ENCODE data around the gene RNF43.

RNF43 gene

GRCh38 chr17:58394534-58395223, 22.7 kb downstream of the RNF43 start:
- Mint-ChIP-seq H3K27ac (no peak overlapping the region), H3K4me1 (peaks cover 2% of the 10 kb centered on the region), H3K27me3 (no peaks in the 10 kb centered on the region), H3K4me3 (no peak overlapping the region), H3K9me3 (no peaks in the 10 kb centered on the region)
- ATAC-seq (no peak), DNase-seq (no peak)

DNA sequence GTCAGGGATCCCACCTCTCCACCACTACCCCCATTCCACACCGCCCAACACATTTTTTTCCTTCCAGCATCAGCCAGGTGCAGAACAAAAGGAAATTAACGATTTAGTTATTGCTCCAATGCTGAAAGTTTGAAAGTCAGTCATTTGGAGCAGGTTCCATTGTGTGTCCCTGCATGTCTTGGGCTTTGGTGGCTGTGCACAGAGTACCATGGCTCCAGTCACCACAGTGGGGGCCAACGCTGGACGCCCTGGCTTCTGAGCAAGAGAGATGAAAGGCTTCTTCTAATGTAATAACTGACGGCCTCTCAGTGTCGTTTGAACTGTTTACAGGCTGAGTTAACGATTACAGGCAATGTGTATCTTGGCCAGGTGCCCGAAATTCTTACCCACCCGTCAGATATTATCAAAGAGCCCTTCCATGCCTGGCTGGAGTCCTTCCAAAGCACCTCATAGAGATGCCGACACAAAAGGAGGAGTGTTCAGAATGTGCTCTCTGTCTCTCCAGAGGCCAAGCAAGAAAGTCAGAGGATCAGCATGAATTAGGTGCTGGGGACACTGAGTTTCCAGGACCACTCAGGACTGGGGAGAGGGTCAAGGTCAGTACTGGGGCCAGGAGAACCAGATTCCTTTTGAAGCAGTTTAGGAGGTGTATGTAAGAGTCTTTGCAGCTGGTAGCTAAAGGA, 25.9 kb downstream of the RNF43 start:
- Mint-ChIP-seq H3K4me3 (no peak overlapping the region), H3K27me3 (no peaks in the 10 kb centered on the region), H3K9me3 (no peaks in the 10 kb centered on the region), H3K27ac (peak overlapping the region in 1 of 2 donors; percentile 73), H3K4me1 (peaks cover 8% of the 10 kb centered on the region)
- DNase-seq (no peak), ATAC-seq (no peak)

GRCh38 chr17:58390884-58391283, 26.4 kb downstream of the RNF43 start:
- H3K4me1 Mint-ChIP-seq: peaks cover 8% of the 10 kb centered on the region
- no peaks in the 10 kb centered on the region for H3K27me3 Mint-ChIP-seq
- no peak overlapping the region for H3K4me3 Mint-ChIP-seq
- no peak for ATAC-seq
- H3K27ac Mint-ChIP-seq: no peak overlapping the region
- H3K9me3 Mint-ChIP-seq: no peaks in the 10 kb centered on the region
- no peak for DNase-seq

DNA sequence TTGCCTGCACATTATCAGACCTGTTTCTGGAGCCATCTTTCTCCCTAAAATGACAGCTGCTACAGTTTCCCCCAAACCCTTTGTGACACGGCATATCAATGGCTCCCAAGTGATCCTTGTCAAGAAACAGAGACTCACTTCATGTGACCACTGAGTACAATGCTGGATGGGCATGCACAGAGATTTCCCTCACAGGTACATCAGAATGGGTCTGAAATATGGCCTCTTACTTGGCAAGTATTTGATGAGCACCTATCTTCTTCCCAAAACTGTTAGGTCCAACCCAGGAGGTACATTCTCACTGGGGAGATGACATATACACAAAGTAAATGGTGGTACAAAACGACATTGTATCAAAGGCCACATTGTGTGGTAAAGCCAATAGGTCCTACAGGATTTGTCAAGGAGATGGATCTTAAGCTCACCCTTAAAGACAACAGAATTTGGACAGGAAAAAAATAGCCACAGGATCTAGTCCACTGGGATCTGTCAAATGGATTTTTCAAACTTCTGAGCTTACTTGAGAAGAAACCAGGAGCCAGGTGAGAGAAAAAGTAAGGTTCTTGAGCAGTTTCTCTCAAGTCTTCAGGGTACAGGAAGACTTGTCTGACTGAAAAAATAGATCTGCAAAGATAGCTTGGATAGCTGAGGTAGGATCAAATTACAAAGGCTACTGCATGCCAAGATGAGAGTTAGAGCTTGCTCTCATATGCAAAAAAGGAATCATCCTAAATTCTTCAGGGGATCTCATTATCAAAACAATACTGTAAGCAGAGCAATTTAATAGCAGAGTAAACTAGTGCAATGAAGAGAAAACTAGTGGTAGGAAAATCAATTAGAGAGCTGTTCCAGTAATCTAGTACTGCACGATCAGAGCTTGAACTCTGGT, 28.8 kb downstream of the RNF43 start:
- peaks cover 8% of the 10 kb centered on the region for H3K4me1 Mint-ChIP-seq
- H3K9me3 Mint-ChIP-seq: no peaks in the 10 kb centered on the region
- no peak overlapping the region for H3K4me3 Mint-ChIP-seq
- DNase-seq: no peak
- no peak overlapping the region for H3K27ac Mint-ChIP-seq
- ATAC-seq: no peak
- no peaks in the 10 kb centered on the region for H3K27me3 Mint-ChIP-seq

- Mint-ChIP-seq H3K27me3 (no peaks in the 10 kb centered on the region), H3K4me1 (peaks cover 10% of the 10 kb centered on the region), H3K9me3 (no peaks in the 10 kb centered on the region), H3K4me3 (no peak overlapping the region), H3K27ac (no peak overlapping the region)
- DNase-seq: no peak
- peak; percentile 83 for ATAC-seq
These were observed 29.5 kb downstream of the RNF43 start for GRCh38 chr17:58387834-58388233.

DNA sequence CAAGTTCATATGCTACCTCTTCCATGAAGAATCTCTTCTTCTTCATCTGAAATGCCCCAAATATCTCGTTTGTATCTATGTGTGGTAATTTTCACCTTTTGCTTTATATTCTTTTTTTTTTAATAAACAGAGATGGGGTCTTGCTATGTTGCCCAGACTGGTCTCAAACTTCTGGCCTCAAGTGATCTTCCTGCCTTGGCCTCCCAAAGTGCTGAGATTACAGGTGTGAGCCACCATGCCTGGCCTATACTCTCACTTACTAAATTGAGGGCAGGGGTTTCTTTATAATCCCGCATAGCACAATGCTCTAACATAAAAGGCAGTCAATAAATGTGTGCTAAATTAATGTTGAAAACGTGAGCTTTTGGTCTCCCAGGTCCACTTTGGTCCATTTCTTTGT, 30.6 kb downstream of the RNF43 start:
- H3K4me1 Mint-ChIP-seq: peaks cover 21% of the 10 kb centered on the region
- H3K27ac Mint-ChIP-seq: no peak overlapping the region
- H3K4me3 Mint-ChIP-seq: no peak overlapping the region
- no peaks in the 10 kb centered on the region for H3K9me3 Mint-ChIP-seq
- H3K27me3 Mint-ChIP-seq: no peaks in the 10 kb centered on the region
- no peak for DNase-seq
- ATAC-seq: no peak

DNA sequence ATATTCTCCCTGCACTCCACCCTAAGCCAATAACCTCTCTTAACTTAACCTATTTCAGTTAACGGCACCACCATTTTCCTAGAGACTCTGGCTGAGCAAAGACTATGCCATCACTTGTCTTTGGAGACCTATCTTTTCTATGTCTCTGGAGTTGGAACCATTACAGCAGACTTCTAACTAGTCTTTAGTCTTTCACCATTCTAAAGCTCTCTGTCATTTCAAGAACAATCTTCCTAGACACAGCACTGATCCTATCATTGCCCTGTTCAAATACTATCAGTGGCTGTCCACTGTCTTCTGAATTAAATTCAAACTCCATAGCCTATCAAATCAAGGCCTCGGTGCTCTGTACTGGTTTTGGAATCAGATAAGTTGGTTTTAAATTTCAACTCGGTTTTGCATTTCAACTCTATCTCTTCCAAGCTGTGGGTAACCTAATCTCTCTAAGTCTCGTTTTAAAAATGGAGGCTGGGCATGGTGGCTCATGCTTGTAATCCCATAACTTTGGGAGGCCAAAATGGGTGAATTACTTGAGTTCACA, 31.9 kb downstream of the RNF43 start:
- DNase-seq: no peak
- no peak for ATAC-seq
- Mint-ChIP-seq H3K4me3 (no peak overlapping the region), H3K9me3 (no peaks in the 10 kb centered on the region), H3K27me3 (no peaks in the 10 kb centered on the region), H3K4me1 (peaks cover 31% of the 10 kb centered on the region), H3K27ac (no peak overlapping the region)

GRCh38 chr17:58384897-58385296, 32.4 kb downstream of the RNF43 start:
- ATAC-seq: no peak
- H3K4me1 Mint-ChIP-seq: peaks cover 31% of the 10 kb centered on the region
- no peak for DNase-seq
- H3K27ac Mint-ChIP-seq: no peak overlapping the region
- no peak overlapping the region for H3K4me3 Mint-ChIP-seq
- no peaks in the 10 kb centered on the region for H3K27me3 Mint-ChIP-seq
- no peaks in the 10 kb centered on the region for H3K9me3 Mint-ChIP-seq

GRCh38 chr17:58383892-58384462, 33.4 kb downstream of the RNF43 start:
- no peak overlapping the region for H3K27ac Mint-ChIP-seq
- H3K27me3 Mint-ChIP-seq: no peaks in the 10 kb centered on the region
- H3K9me3 Mint-ChIP-seq: no peaks in the 10 kb centered on the region
- H3K4me1 Mint-ChIP-seq: peaks cover 40% of the 10 kb centered on the region
- ATAC-seq (no peak), DNase-seq (no peak)
- no peak overlapping the region for H3K4me3 Mint-ChIP-seq

- Mint-ChIP-seq H3K27ac (peak overlapping the region in 1 of 2 donors; percentile 68), H3K27me3 (no peaks in the 10 kb centered on the region), H3K9me3 (no peaks in the 10 kb centered on the region), H3K4me3 (no peak overlapping the region), H3K4me1 (peaks cover 37% of the 10 kb centered on the region)
- DNase-seq (no peak), ATAC-seq (no peak)
These were observed 34.5 kb downstream of the RNF43 start for GRCh38 chr17:58382872-58383242.

DNA sequence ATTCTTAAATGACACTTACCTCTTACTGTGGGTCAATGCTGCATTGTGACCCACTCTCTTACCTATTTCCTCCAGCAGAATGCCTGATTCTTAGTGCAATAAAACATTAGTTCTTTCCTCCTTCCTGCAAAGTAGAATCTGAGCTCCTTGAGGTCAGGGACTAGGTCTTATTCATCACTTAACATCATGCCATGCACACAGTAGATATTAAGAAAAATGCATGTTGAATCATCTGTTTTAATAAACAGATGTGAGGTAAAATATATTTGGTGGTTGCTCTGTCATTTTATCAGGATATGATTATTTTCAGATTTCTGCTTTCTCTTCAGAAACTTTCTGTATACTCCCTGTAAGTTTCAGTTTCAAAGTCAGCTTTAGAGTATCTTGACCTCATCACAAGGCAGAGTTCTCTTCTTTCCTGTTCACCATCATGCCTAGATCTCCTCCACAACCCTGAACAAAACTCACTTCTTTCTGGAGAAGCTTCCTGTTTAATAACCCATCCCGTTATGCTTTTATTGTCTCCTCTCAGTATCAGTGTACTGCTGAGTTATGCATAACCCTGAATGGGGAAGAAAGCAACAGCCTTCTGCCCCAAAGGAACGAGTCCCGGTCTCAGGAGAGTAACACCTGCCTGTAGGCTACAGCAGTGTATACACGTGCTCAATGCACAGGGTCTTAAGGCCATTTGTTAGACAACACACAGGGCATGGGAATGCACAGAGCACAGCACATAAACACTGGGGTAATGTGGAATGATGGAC, 35.0 kb downstream of the RNF43 start:
- Mint-ChIP-seq H3K27me3 (no peaks in the 10 kb centered on the region), H3K4me3 (peak overlapping the region; percentile 4 to 40), H3K9me3 (no peaks in the 10 kb centered on the region), H3K27ac (peak overlapping the region; percentile 2 to 68), H3K4me1 (peaks cover 36% of the 10 kb centered on the region)
- peak; percentile 95 for ATAC-seq
- DNase-seq: no peak

GRCh38 chr17:58381124-58382035, 36.0 kb downstream of the RNF43 start:
- H3K4me1 Mint-ChIP-seq: peaks cover 36% of the 10 kb centered on the region
- H3K27ac Mint-ChIP-seq: no peak overlapping the region
- H3K9me3 Mint-ChIP-seq: no peaks in the 10 kb centered on the region

DNA sequence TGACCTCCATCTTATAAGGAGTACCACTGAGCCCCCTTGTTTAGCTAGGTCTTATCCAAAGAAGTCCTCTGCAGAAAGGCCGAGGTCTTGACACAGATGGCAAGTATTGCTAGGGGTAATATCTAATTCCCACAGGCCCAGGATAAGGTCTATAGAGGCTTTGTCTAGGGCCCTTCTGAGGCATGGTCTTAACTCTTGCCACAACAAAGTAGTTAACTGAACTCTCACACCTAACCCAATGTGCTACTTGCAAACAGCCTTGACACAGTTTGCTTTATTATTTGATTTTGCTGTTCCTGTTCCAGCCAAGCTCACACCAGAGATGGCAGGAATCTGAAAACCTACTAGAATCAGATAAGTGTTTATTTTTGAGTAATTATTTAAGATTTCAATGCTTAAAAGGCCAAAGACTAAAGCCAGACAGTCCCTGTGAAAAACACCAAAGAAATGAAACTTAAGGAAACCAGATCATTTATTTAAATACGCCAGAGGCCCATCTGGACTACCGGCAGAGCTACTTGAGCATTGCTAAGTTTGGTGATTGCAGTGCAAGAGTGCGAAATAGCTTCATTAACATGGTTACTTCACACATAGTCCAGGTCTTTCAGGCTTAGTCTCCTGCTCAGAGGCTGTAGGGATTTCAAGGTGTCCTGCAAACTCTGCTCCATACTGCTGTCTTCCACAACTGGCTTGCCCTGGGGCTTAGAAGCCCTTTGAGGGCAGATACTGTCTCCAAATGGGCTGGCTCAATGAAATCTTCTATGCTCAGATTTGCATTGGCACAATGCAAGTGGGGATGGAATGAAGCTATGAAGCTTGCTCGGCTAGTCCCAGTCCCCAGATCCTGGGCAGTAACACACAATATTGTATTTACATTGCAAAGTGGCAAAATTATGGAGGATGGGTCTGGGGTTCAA, 36.9 kb downstream of the RNF43 start:
- Mint-ChIP-seq H3K27me3 (no peaks in the 10 kb centered on the region), H3K27ac (no peak overlapping the region), H3K4me3 (no peak overlapping the region), H3K4me1 (peaks cover 36% of the 10 kb centered on the region), H3K9me3 (no peaks in the 10 kb centered on the region)
- DNase-seq: no peak
- ATAC-seq: no peak

More at GRCh38 chr17:58381124-58382035, 36.0 kb downstream of the RNF43 start:
- no peak overlapping the region for H3K4me3 Mint-ChIP-seq
- DNase-seq (no peak), ATAC-seq (no peak)
- no peaks in the 10 kb centered on the region for H3K27me3 Mint-ChIP-seq
